HCT116 (cell line): Measurements from ENCODE around the gene ERRFI1. TPM values are rescaled to one million over a fixed set of nuclear protein-coding genes. Genes with fewer than 3 reads are reported as not detected.
"Not testable (repeated sequence)": the region's sequence is repeated elsewhere in the genome, so short reads cannot be mapped to it uniquely, and the experiment has no call there.

Source experiments
- ATAC-seq: fragments of 200-7000 bp; cut with Tn5 transposase; 2 replicates; pipeline ENCODE4 v1.9.1; 2020; ENCODE audit warnings: mild to moderate bottlenecking, moderate library complexity
- BruUV-seq: library from RNA; stranded (reverse); fragments of 400-500 nt; replicated peaks from 2 replicates; lab custom pipeline; 2021; lab: Mats Ljungman, UMichigan
- CTCF ChIA-PET: fragments of 300-600 bp; sonication (Branson Sonifier 250); formaldehyde crosslinking; loops from one replicate; lab custom pipeline; 2021; ENCODE audit warnings: antibody characterized with exemption; lab: Charles Lee
- POLR2A ChIA-PET: fragments of 300-600, 350-600 bp; sonication (Branson Sonifier 250); formaldehyde crosslinking; loops from one replicate; lab custom pipeline; 2021; ENCODE audit warnings: antibody characterized with exemption; lab: Charles Lee
- RAD21 ChIA-PET, 2 experiments: fragments of 300-600 bp; sonication (Branson Sonifier 250); formaldehyde crosslinking; loops; one replicate each; lab custom pipeline; 2023; ENCODE audit warnings: low total read pairs in 2 of 2; ENCODE audit not compliant: uncharacterized antibody in 2 of 2, unreplicated experiment in 2 of 2, low non-redundant PET in 1 of 2; lab: Charles Lee
- DNase-seq: peaks from one replicate; pipeline ENCODE4 v3.0.0-alpha.2; 2010; ENCODE audit warnings: low read depth, low spot score
- H2AFZ ChIP-seq: fragments of 200-600 bp; shearing (Covaris generic), sonication (generic); 2 replicates; pipeline ENCODE4 v1.6.1; 2017; ENCODE audit warnings: low read depth, mixed run types, mixed read lengths, antibody characterized with exemption, low read length; ENCODE audit not compliant: poor library complexity, severe bottlenecking
- H3K27ac ChIP-seq: 2 replicates; pipeline ENCODE4 v1.5.1; 2012; ENCODE audit warnings: low read depth, low read length
- H3K27me3 ChIP-seq: fragments of 200-600 bp; sonication (generic); 2 replicates; pipeline ENCODE4 v1.6.1; 2016; ENCODE audit warnings: mixed run types, low read length, mixed read lengths; ENCODE audit not compliant: insufficient read depth
- H3K36me3 ChIP-seq, 2 experiments: fragments of 200-500 bp in 1 of 2; fragments of 200-600 bp in 1 of 2; sonication (Bioruptor generic) in 1 of 2; sonication (generic) in 1 of 2; 2 replicates each; pipeline versions ENCODE4 v1.5.1 to v1.6.1; 2014 to 2016; ENCODE audit warnings: low read length in 2 of 2, inconsistent platforms in 1 of 2, mixed read lengths in 1 of 2, mixed run types in 1 of 2; ENCODE audit not compliant: insufficient read depth in 2 of 2, control insufficient read depth in 1 of 2
- H3K4me1 ChIP-seq, 2 experiments: fragments of 200-600 bp in 1 of 2; sonication (generic) in 1 of 2; 2 replicates each; pipeline versions ENCODE4 v1.5.1 to v1.6.1; 2012 to 2017; ENCODE audit warnings: low read length in 2 of 2, inconsistent platforms in 1 of 2, mild to moderate bottlenecking in 1 of 2, mixed read lengths in 1 of 2, mixed run types in 1 of 2, moderate library complexity in 1 of 2; ENCODE audit not compliant: insufficient read depth in 2 of 2, control insufficient read depth in 1 of 2
- H3K4me2 ChIP-seq: fragments of 200-600 bp; sonication (generic); 2 replicates; pipeline ENCODE4 v1.6.1; 2017; ENCODE audit warnings: mixed run types, low read length, mixed read lengths
- H3K4me3 ChIP-seq, 2 experiments: fragments of 200-600 bp in 1 of 2; sonication (generic) in 1 of 2; replicated peaks in 1 of 2; 2 replicates each; pipeline ENCODE4 v1.5.1; 2011 to 2016; ENCODE audit warnings: low read length in 2 of 2, control low read depth in 1 of 2, low read depth in 1 of 2, mild to moderate bottlenecking in 1 of 2, mixed read lengths in 1 of 2, mixed run types in 1 of 2
- H3K79me2 ChIP-seq: fragments of 200-600 bp; sonication (generic); 2 replicates; pipeline ENCODE4 v1.6.1; 2017; ENCODE audit warnings: mild to moderate bottlenecking, mixed run types, low read length, moderate library complexity, mixed read lengths; ENCODE audit not compliant: insufficient read depth
- H3K9ac ChIP-seq: fragments of 200-600 bp; sonication (generic); 2 replicates; pipeline ENCODE4 v1.6.1; 2016; ENCODE audit warnings: low read length, mixed read lengths
- H3K9me2 ChIP-seq: fragments of 200-600 bp; sonication (generic), shearing (Covaris generic); 2 replicates; pipeline ENCODE4 v1.6.1; 2017; ENCODE audit warnings: mixed run types, mild to moderate bottlenecking, moderate library complexity; ENCODE audit not compliant: insufficient read depth
- H3K9me3 ChIP-seq, 2 experiments: fragments of 200-500 bp in 1 of 2; fragments of 200-600 bp in 1 of 2; sonication (Bioruptor generic) in 1 of 2; sonication (generic) in 1 of 2; 2 replicates each; pipeline ENCODE4 v1.6.1; 2014 to 2017; ENCODE audit warnings: low read length in 2 of 2, mixed read lengths in 2 of 2, inconsistent platforms in 1 of 2, low read depth in 1 of 2, mild to moderate bottlenecking in 1 of 2, mixed run types in 1 of 2, moderate library complexity in 1 of 2; ENCODE audit not compliant: control insufficient read depth in 1 of 2, insufficient read depth in 1 of 2
- H4K20me1 ChIP-seq: fragments of 200-600 bp; sonication (generic), shearing (Covaris generic); 2 replicates; pipeline ENCODE4 v1.6.1; 2017; ENCODE audit warnings: mixed run types, mild to moderate bottlenecking, moderate library complexity; ENCODE audit not compliant: insufficient read depth
- CEBPB ChIP-seq: IDR thresholded peaks from 2 replicates; pipeline ENCODE4 v1.6.1; 2012; ENCODE audit warnings: low read depth
- JUND ChIP-seq: IDR thresholded peaks from 2 replicates; pipeline ENCODE4 v1.6.1; 2012
- POLR2A ChIP-seq: IDR thresholded peaks from 2 replicates; pipeline ENCODE4 v1.7.0; 2011; ENCODE audit warnings: borderline replicate concordance; ENCODE audit not compliant: insufficient read depth, insufficient read length; ENCODE audit errors: extremely low read depth
- POLR2AphosphoS5 ChIP-seq: IDR thresholded peaks from 2 replicates; pipeline ENCODE4 v1.6.1; 2011; ENCODE audit warnings: mild to moderate bottlenecking, low read depth, low read length, moderate library complexity
- RAD21 ChIP-seq: IDR thresholded peaks from 2 replicates; pipeline ENCODE4 v1.6.1; 2012; ENCODE audit warnings: low read depth, mild to moderate bottlenecking
- TCF7L2 ChIP-seq: IDR thresholded peaks from 2 replicates; pipeline ENCODE4 v1.7.0; 2011; ENCODE audit warnings: borderline replicate concordance, inconsistent platforms; ENCODE audit not compliant: insufficient read depth, insufficient read length; ENCODE audit errors: extremely low read depth
- YY1 ChIP-seq: IDR thresholded peaks from 2 replicates; pipeline ENCODE4 v1.6.1; 2011; ENCODE audit warnings: low read length, low read depth, moderate library complexity, mild to moderate bottlenecking; ENCODE audit not compliant: insufficient replicate concordance; ENCODE audit errors: extremely low read depth
- ZNF274 ChIP-seq: fragments of 200-500 bp; sonication (Bioruptor generic); IDR thresholded peaks from 2 replicates; pipeline ENCODE4 v1.6.1; 2014; ENCODE audit warnings: mild to moderate bottlenecking, low read depth, low read length, inconsistent platforms
- intact Hi-C: fragments of 100-400 bp; cut with micrococcal nuclease; formaldehyde crosslinking; loops from 2 replicates; pipeline ENCODE4 v1.10.0; 2022
- total RNA-seq: library from RNA; stranded (reverse); gene quantifications from one replicate; pipeline ENCODE4 v1.2.1, GENCODE V29; 2021; ENCODE audit not compliant: unreplicated experiment
- TF ChIP-seq, protein P1 (sequence below): IDR thresholded peaks from 2 replicates; pipeline ENCODE4 v1.6.1; 2011; ENCODE audit warnings: mild to moderate bottlenecking, low read length, moderate library complexity; ENCODE audit not compliant: insufficient replicate concordance; ENCODE audit errors: extremely low read depth
- TF ChIP-seq, protein P2 (sequence below): IDR thresholded peaks from 2 replicates; pipeline ENCODE4 v1.6.1; 2012

Gene ERRFI1
- total RNA-seq, 1 experiment from 2014 or later = 777 TPM

DNA sequence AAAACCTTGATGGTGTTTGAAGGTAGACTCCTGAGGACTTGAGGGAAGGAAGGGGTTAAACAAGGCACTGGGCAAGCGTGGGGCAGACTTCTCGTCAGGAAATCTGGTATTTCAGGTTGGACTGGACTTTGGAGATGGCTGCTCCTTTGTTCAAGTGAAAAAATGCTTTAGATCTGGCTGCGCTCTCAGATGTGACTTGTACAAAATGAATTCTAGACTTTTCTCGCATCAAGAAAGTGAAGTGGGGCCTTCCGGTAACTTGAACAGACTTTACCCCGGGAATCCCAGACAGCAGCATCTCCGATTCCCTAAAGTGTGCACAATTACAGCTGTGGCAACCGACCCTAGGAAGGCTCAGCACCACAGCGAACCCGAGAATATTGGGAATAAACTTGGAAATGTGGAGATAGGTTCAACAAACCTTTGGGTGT is 44.3 kb upstream of the ERRFI1 start:
- no peaks in the 10 kb centered on the region for H3K79me2 ChIP-seq
- RAD21 ChIA-PET = no interaction called here
- H3K4me2 ChIP-seq = peak overlapping the region; percentile 79
- CTCF ChIA-PET = no interaction called here
- POLR2A ChIA-PET = interaction anchor here (1.0 to 1.4 kb wide), 3 partner anchors 10 to 18 kb away, joined by 3 read pairs; no protein-coding TSS in a partner anchor
- H3K27me3 ChIP-seq = no peaks in the 10 kb centered on the region
- peak overlapping the region; percentile 10 to 46 for H3K4me3 ChIP-seq
- BruUV-seq = no TSS peak
- H3K9me3 ChIP-seq = no peaks in the 10 kb centered on the region
- H3K36me3 ChIP-seq = no peaks in the 10 kb centered on the region
- peak; percentile 63 for ATAC-seq
- peak; percentile 94 for DNase-seq
- peaks cover 82 to 85% of the 10 kb centered on the region in 2 experiments for H3K4me1 ChIP-seq
- H3K27ac ChIP-seq = peak overlapping the region; percentile 92
- H3K9ac ChIP-seq = peak overlapping the region; percentile 71
- no peaks in the 10 kb centered on the region for H3K9me2 ChIP-seq
- no peak overlapping the region for H2AFZ ChIP-seq
- intact Hi-C loops = no loop called here
- TF ChIP-seq CEBPB (no peak), TCF7L2 (peak; percentile 50), POLR2A (no peak), YY1 (peak; percentile 78), JUND (no peak), POLR2AphosphoS5 (peak; percentile 65), RAD21 (no peak), ZNF274 (no peak)
- TF ChIP-seq, protein P1, sequence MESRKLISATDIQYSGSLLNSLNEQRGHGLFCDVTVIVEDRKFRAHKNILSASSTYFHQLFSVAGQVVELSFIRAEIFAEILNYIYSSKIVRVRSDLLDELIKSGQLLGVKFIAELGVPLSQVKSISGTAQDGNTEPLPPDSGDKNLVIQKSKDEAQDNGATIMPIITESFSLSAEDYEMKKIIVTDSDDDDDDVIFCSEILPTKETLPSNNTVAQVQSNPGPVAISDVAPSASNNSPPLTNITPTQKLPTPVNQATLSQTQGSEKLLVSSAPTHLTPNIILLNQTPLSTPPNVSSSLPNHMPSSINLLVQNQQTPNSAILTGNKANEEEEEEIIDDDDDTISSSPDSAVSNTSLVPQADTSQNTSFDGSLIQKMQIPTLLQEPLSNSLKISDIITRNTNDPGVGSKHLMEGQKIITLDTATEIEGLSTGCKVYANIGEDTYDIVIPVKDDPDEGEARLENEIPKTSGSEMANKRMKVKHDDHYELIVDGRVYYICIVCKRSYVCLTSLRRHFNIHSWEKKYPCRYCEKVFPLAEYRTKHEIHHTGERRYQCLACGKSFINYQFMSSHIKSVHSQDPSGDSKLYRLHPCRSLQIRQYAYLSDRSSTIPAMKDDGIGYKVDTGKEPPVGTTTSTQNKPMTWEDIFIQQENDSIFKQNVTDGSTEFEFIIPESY = no peak
- TF ChIP-seq, protein P2, sequence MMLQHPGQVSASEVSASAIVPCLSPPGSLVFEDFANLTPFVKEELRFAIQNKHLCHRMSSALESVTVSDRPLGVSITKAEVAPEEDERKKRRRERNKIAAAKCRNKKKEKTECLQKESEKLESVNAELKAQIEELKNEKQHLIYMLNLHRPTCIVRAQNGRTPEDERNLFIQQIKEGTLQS = no peak
- TF ChIP-seq, all 23 proteins: peak for 3
- H4K20me1 ChIP-seq = no peaks in the 10 kb centered on the region

DNA sequence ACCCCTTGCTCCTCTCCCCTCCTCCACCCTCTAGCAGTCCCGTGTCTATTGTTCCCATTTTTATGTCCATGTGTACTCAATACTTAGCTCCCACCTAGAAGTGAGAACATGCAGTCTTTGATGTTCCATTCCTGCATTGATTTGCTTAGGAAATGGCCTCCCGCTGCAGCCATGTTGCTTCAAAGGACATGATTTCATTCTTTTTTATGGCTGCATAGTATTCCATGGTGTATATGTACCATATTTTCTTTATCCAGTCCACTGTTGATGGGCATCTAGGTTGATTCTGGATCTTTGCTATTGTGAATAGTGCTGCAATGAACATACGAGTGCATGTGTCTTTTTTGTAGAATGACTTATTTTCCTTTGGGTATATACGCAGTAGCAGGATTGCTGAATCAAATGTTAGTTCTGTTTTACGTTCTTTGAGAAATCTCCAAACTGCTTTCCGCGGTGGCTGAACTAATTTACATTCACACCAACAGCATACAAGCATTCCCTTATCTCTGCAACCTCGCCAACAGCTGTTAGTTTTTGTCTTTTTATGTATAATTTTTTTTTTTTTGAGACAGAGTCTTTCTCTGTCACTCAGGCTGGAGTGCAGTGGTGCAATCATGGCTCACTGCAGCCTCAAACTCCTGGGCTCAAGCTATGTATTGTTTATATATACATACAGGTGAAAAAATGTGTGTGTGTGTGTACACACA is 43.7 kb upstream of the ERRFI1 start:
- H3K9me3 ChIP-seq, H3K9me2 ChIP-seq, H2AFZ ChIP-seq, H3K36me3 ChIP-seq, H3K79me2 ChIP-seq, H4K20me1 ChIP-seq, CTCF ChIA-PET, intact Hi-C loops, BruUV-seq, DNase-seq, H3K27me3 ChIP-seq: not testable (repeated sequence)
- Histone ChIP-seq H3K4me2 (peak overlapping the region; percentile 79), H3K4me1 (peaks cover 81 to 83% of the 10 kb centered on the region in 2 experiments), H3K9ac (peak overlapping the region; percentile 71), H3K27ac (peak overlapping the region; percentile 92), H3K4me3 (peak overlapping the region in 1 of 2 experiments; percentile 46; a peak in 1 of 4 replicates)
- ChIA-PET POLR2A (interaction anchor here (1.0 to 1.4 kb wide), 3 partner anchors 10 to 17 kb away, joined by 3 read pairs; no protein-coding TSS in a partner anchor), RAD21 (interaction anchor here in 1 of 2 experiments (0.6 kb wide), 1 partner anchor 18 kb away, joined by 3 read pairs; no protein-coding TSS in a partner anchor)
- ATAC-seq = peak; percentile 22; the same call in 1 of the 2 replicates
